Natural killer cell treated with Interleukin-12 subunit alpha and Interleukin-12 subunit beta and Interleukin-15 and Interleukin-18, amount 100 ng/mL, for 72 hours (primary cell): ENCODE measurements around the gene ANKRD26. TPM values are rescaled to one million over a fixed set of nuclear protein-coding genes. Genes with fewer than 3 reads are reported as not detected.
"Not testable (repeated sequence)": the region's sequence is repeated elsewhere in the genome, so short reads cannot be mapped to it uniquely, and the experiment has no call there.

Source experiments
- ATAC-seq, 2 donors: fragments of 150-1000 bp; cut with Tn5 transposase in 1 of 2; sonication (Bioruptor Pico), chemical (Tn5 transposase) in 1 of 2; 2 replicates each; pipeline ENCODE4 v1.10.0; 2021
- DNase-seq: peaks from one replicate; pipeline ENCODE4 v3.0.0; 2022; ENCODE audit warnings: low spot score
- H3K27ac Mint-ChIP-seq, 2 donors: 1 replicate in 1 of 2; 2 replicates in 1 of 2; pipeline ENCODE4 v1.8.0; 2022; ENCODE audit warnings: mixed read lengths in 2 of 2, mild to moderate bottlenecking in 1 of 2, moderate library complexity in 1 of 2
- H3K27me3 Mint-ChIP-seq, 2 donors: 1 replicate in 1 of 2; 2 replicates in 1 of 2; pipeline ENCODE4 v1.8.0; 2022; ENCODE audit warnings: mixed read lengths in 2 of 2
- H3K36me3 Mint-ChIP-seq: one replicate; pipeline ENCODE4 v1.8.0; 2022; ENCODE audit warnings: mixed read lengths
- H3K4me1 Mint-ChIP-seq, 2 donors: 1 replicate in 1 of 2; 2 replicates in 1 of 2; pipeline ENCODE4 v1.8.0; 2022; ENCODE audit warnings: low read depth in 2 of 2, mixed read lengths in 2 of 2, mild to moderate bottlenecking in 1 of 2
- H3K4me3 Mint-ChIP-seq: one replicate; pipeline ENCODE4 v1.8.0; 2022; ENCODE audit warnings: mixed read lengths
- H3K9me3 Mint-ChIP-seq: 2 replicates; pipeline ENCODE4 v1.8.0; 2022; ENCODE audit warnings: mixed read lengths
- total RNA-seq, 2 donors: library from RNA; stranded (reverse); gene quantifications; one replicate each; pipeline ENCODE4 v1.2.3, GENCODE V29; 2022

Gene ANKRD26
- total RNA-seq, 2 donors from 2014 or later = 6.0 to 14.2 TPM

- Mint-ChIP-seq H3K9me3 (no peaks in the 10 kb centered on the region), H3K27ac (no peak overlapping the region), H3K36me3 (peaks cover 19% of the 10 kb centered on the region), H3K4me3 (no peak overlapping the region), H3K27me3 (no peaks in the 10 kb centered on the region), H3K4me1 (peaks cover 0 to 6% of the 10 kb centered on the region in 2 donors)
- DNase-seq (no peak), ATAC-seq (no peak)
These were observed 31.9 kb downstream of the ANKRD26 start for GRCh38 chr10:27068217-27068891.

GRCh38 chr10:27065084-27065483, 35.2 kb downstream of the ANKRD26 start:
- no peaks in the 10 kb centered on the region for H3K27me3 Mint-ChIP-seq
- H3K27ac Mint-ChIP-seq = no peak overlapping the region
- no peaks in the 10 kb centered on the region for H3K9me3 Mint-ChIP-seq
- ATAC-seq (no peak), DNase-seq (no peak)
- peaks cover 0 to 6% of the 10 kb centered on the region in 2 donors for H3K4me1 Mint-ChIP-seq
- H3K36me3 Mint-ChIP-seq = peaks cover 19% of the 10 kb centered on the region
- no peak overlapping the region for H3K4me3 Mint-ChIP-seq

GRCh38 chr10:27052656-27053055, 47.6 kb downstream of the ANKRD26 start:
- Mint-ChIP-seq H3K27me3 (no peaks in the 10 kb centered on the region), H3K4me1 (no peaks in the 10 kb centered on the region), H3K36me3 (no peaks in the 10 kb centered on the region), H3K4me3 (no peak overlapping the region), H3K9me3 (no peaks in the 10 kb centered on the region), H3K27ac (no peak overlapping the region)
- DNase-seq (no peak), ATAC-seq (no peak)

GRCh38 chr10:27045247-27045646, 55.0 kb downstream of the ANKRD26 start:
- DNase-seq, H3K27me3 Mint-ChIP-seq: not testable (repeated sequence)
- H3K36me3 Mint-ChIP-seq = peaks cover 11% of the 10 kb centered on the region

GRCh38 chr10:27041196-27041595, 59.1 kb downstream of the ANKRD26 start:
- Mint-ChIP-seq H3K36me3 (peaks cover 24% of the 10 kb centered on the region), H3K9me3 (no peaks in the 10 kb centered on the region), H3K4me1 (no peaks in the 10 kb centered on the region), H3K4me3 (no peak overlapping the region), H3K27me3 (no peaks in the 10 kb centered on the region), H3K27ac (no peak overlapping the region)
- no peak for ATAC-seq
- DNase-seq = no peak

More at GRCh38 chr10:27045247-27045646, 55.0 kb downstream of the ANKRD26 start:
- not testable (repeated sequence) for H3K9me3 Mint-ChIP-seq, H3K27ac Mint-ChIP-seq, H3K4me1 Mint-ChIP-seq, H3K4me3 Mint-ChIP-seq, ATAC-seq

- Mint-ChIP-seq H3K4me3 (no peak overlapping the region), H3K4me1 (peaks cover 0 to 9% of the 10 kb centered on the region in 2 donors)
These were observed 62.1 kb downstream of the ANKRD26 start for GRCh38 chr10:27038168-27038567.

GRCh38 chr10:27035163-27035562, 65.1 kb downstream of the ANKRD26 start:
- H3K4me3 Mint-ChIP-seq = no peak overlapping the region
- ATAC-seq (no peak), DNase-seq (no peak)
- peaks cover 18% of the 10 kb centered on the region for H3K36me3 Mint-ChIP-seq
- H3K9me3 Mint-ChIP-seq = no peaks in the 10 kb centered on the region
- peak overlapping the region in 1 of 2 donors; percentile 9 for H3K27ac Mint-ChIP-seq
- peaks cover 3 to 9% of the 10 kb centered on the region in 2 donors for H3K4me1 Mint-ChIP-seq
- no peaks in the 10 kb centered on the region for H3K27me3 Mint-ChIP-seq

More at GRCh38 chr10:27038168-27038567, 62.1 kb downstream of the ANKRD26 start:
- Mint-ChIP-seq H3K27me3 (no peaks in the 10 kb centered on the region), H3K9me3 (no peaks in the 10 kb centered on the region), H3K36me3 (peaks cover 29% of the 10 kb centered on the region), H3K27ac (no peak overlapping the region)
- ATAC-seq (no peak), DNase-seq (no peak)

GRCh38 chr10:27030060-27030459, 70.2 kb downstream of the ANKRD26 start:
- Mint-ChIP-seq H3K4me3 (no peak overlapping the region), H3K4me1 (peaks cover 4% of the 10 kb centered on the region in 2 donors), H3K9me3 (no peaks in the 10 kb centered on the region), H3K36me3 (peaks cover 2% of the 10 kb centered on the region), H3K27me3 (no peaks in the 10 kb centered on the region), H3K27ac (no peak overlapping the region)
- ATAC-seq (peak; percentile 71 to 77), DNase-seq (no peak)

- no peak overlapping the region for H3K4me3 Mint-ChIP-seq
- H3K27ac Mint-ChIP-seq = no peak overlapping the region
- peaks cover 11% of the 10 kb centered on the region for H3K36me3 Mint-ChIP-seq
- DNase-seq (no peak), ATAC-seq (no peak)
- no peaks in the 10 kb centered on the region for H3K27me3 Mint-ChIP-seq
- H3K4me1 Mint-ChIP-seq = no peaks in the 10 kb centered on the region
- H3K9me3 Mint-ChIP-seq = no peaks in the 10 kb centered on the region
These were observed 78.2 kb downstream of the ANKRD26 start for GRCh38 chr10:27022048-27022447.

- no peak overlapping the region for H3K4me3 Mint-ChIP-seq
- DNase-seq = no peak
- no peaks in the 10 kb centered on the region for H3K9me3 Mint-ChIP-seq
- ATAC-seq = no peak
- H3K27ac Mint-ChIP-seq = no peak overlapping the region
- H3K4me1 Mint-ChIP-seq = no peaks in the 10 kb centered on the region
- no peaks in the 10 kb centered on the region for H3K27me3 Mint-ChIP-seq
- H3K36me3 Mint-ChIP-seq = peaks cover 11% of the 10 kb centered on the region
These were observed 80.1 kb downstream of the ANKRD26 start for GRCh38 chr10:27020243-27020642.

GRCh38 chr10:27019827-27020226, 80.5 kb downstream of the ANKRD26 start:
- Mint-ChIP-seq H3K27ac (no peak overlapping the region), H3K4me3 (no peak overlapping the region), H3K27me3 (no peaks in the 10 kb centered on the region), H3K9me3 (no peaks in the 10 kb centered on the region), H3K4me1 (no peaks in the 10 kb centered on the region), H3K36me3 (peaks cover 11% of the 10 kb centered on the region)
- no peak for DNase-seq
- no peak for ATAC-seq

- H3K4me3 Mint-ChIP-seq = no peak overlapping the region
- no peaks in the 10 kb centered on the region for H3K27me3 Mint-ChIP-seq
- no peaks in the 10 kb centered on the region for H3K36me3 Mint-ChIP-seq
- no peak overlapping the region for H3K27ac Mint-ChIP-seq
- no peaks in the 10 kb centered on the region for H3K9me3 Mint-ChIP-seq
- peaks cover 0 to 2% of the 10 kb centered on the region in 2 donors for H3K4me1 Mint-ChIP-seq
- DNase-seq = no peak
- no peak for ATAC-seq
These were observed 102.7 kb downstream of the ANKRD26 start for GRCh38 chr10:26997610-26998009.

- Mint-ChIP-seq H3K27ac (no peak overlapping the region), H3K36me3 (no peaks in the 10 kb centered on the region), H3K27me3 (no peaks in the 10 kb centered on the region), H3K9me3 (no peaks in the 10 kb centered on the region), H3K4me1 (no peaks in the 10 kb centered on the region), H3K4me3 (no peak overlapping the region)
- DNase-seq = no peak
- no peak for ATAC-seq
These were observed 105.6 kb downstream of the ANKRD26 start for GRCh38 chr10:26994743-26995142.

GRCh38 chr10:26987851-26988250, 112.4 kb downstream of the ANKRD26 start:
- Mint-ChIP-seq H3K27me3 (no peaks in the 10 kb centered on the region), H3K36me3 (no peaks in the 10 kb centered on the region), H3K9me3 (no peaks in the 10 kb centered on the region), H3K4me3 (no peak overlapping the region), H3K4me1 (no peaks in the 10 kb centered on the region), H3K27ac (no peak overlapping the region)
- DNase-seq (no peak), ATAC-seq (no peak)

GRCh38 chr10:26983156-26983555, 117.1 kb downstream of the ANKRD26 start:
- Mint-ChIP-seq H3K27me3 (no peaks in the 10 kb centered on the region), H3K4me3 (no peak overlapping the region), H3K4me1 (no peaks in the 10 kb centered on the region), H3K27ac (no peak overlapping the region), H3K9me3 (no peaks in the 10 kb centered on the region), H3K36me3 (no peaks in the 10 kb centered on the region)
- DNase-seq (no peak), ATAC-seq (no peak)
